ELR (cell line): ENCODE results near the gene TBATA.
"Not testable (repeated sequence)": the region's sequence is repeated elsewhere in the genome, so short reads cannot be mapped to it uniquely, and the experiment has no call there.

Source experiments
- DNase-seq: peaks from one replicate; pipeline ENCODE4 v3.0.0-alpha.2; 2015; ENCODE audit warnings: low read depth

TBATA gene

DNA sequence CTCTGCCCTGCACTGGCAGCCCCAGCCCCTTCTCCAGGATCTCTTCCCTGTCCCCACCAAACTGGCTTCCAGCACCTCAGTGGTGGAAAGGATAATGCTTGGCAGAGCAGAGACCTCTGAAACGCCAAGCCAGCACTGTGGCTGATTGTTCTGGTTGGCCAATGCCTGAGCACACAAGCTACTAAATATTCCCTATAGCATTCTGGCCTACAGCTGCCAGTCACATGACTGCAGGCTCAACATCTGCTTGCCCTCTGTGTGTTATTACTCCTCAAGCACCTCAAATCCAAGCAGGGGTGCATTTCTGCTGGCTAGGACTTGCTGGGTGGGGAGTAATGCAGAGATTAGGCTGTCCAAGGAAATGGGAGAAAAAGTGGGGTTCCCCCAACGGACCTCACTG lies 6.1 kb downstream of the TBATA start:
- DNase-seq: no peak

GRCh38 chr10:70778267-70778924 lies 6.8 kb downstream of the TBATA start:
- no peak for DNase-seq

DNA sequence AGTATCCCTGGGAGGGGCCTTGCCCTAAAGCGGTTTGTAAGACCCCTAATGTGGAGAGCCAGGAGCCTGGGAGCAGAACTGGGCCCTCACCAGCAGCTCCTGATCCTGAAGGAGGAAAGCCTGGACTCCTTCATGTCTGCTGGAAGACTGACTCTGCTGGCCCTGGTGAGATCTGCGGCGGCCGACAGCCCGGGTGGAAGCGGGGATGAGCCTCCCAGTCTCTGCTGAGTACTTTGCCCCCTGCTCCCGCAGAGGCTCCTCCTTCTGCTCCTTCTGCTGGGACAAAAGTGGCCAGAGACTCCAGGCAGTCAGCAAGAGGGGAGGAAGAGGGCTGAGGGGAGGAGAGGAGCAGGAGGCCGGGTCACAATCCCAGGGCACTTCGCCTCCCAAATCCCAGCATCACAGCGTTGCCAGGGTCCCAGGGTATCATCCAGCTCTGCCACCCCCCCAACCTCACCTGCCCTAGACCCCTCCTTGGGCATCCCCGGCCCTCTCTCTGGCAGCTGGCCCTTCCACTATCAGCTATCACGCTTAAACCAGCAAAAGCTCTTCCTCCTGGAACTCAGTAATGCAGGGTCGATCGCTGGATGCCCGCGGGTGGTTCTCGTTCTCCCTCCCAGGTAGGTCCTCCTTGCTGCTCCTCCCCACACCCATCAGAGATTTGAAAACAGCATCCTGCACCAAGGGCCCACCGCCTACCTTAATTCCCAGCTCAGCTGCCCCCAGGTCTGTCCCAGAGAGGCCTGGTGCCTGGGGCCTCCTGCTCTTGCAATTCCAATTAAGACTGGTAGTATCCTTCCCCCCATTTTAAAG lies 7.9 kb downstream of the TBATA start:
- no peak for DNase-seq

DNA sequence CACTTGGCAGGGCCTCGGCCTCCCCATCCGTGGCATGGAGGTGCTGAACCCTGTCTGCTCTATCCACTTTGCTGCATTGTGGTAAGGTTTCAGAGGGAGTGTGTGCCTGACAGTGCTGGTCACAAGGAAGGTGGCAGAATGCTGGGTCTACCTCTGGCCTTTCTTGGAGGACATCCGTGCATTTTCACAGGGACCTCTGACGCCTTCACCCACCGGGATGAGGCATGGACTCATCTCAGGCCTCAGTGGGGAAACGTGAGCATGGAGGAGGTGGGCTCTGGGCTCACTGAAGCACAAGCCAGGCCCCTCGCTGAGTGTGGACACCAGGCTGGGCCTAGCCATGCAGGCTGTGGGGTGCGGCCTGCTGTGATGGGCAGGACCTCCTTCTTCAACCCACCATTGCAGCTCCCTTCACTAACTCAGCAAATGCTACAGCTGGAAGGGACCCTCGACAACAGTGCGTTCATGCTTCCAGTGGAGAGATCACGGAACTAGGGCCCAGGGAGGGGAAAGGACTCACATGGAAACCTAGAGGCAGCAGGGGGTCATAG lies 8.6 kb downstream of the TBATA start:
- DNase-seq: no peak

DNA sequence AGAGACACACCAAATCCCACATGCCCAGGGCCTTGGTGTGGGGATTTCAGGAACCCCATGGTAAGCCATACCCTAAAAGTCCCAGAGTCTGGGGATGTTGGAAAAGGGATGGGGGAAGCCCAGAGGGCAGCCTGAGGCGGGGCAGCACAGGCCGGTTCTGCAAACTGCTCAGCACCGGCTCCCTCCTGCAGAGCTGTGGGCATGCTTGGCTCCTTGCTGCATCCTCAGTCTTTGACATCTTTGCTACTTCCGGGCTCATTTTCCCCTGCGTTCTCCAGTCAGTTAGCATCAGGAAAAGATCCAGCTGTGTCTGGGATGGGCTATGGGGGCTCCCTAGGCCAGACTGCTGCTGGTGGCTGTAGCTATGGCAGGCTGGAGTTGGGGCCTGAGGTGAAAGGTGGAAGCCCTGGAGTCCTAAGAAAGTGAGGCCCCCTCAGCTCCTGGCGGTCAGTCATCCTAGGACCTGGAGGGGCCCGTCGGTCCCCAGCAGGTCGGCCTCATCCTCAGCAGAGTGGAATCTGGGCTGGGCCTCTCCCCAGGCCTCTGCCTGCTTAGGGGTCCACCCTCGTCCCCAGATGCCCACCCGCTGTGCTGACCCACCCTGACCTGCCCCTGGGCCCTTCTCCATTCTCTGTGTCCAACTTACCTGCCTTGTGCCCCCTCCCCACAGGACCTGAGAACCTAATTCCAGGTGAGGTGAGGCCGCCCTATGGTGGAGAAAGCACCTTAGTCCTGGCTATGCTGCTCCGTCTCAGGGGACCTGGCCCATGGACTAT lies 9.3 kb downstream of the TBATA start:
- DNase-seq: no peak

DNA sequence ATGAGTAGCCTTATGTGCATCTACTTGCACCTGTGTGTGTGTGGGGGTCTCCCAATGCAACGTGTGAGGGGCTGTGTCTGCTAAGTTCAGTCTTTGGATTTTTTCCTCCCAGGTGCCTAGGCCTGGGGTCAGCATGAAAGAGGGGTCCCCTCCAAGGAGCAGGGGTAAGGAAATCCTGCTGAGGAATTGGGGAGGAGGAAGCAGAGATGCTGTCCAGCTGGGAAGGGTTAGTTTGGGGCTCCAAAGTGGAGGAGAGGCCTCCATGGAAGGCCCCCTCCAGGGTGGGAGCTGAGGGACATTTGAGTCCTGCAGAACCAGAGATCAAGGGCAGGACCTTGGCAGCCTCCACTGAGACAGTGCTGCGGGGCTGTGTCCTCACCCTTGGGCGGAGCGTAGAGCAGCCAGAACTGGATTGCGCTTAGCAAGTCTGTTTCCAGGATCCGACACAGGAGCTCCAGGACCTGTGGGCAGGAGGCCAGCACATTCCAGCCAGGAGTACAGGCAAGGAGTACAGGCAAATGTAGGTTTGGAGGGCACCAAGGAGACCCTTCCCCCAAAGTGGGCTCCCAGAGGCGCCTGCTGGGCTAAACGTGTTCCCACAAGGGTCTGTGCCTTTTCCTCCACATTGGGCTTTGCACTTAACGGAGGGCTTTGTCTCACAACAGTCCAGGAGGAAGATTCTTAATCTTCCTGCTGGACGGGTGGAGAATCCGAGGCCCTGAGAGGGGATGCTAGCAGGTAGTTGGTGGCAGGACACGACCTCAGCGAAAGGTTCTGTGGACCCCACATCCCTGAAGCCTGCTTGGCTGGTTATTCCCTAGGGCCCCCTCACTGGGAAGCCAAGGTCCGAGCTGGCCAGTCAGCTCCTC lies 10.1 kb downstream of the TBATA start:
- no peak for DNase-seq

- no peak for DNase-seq
These were observed 11.0 kb downstream of the TBATA start for GRCh38 chr10:70773965-70774809.

- DNase-seq: no peak
These were observed 11.7 kb downstream of the TBATA start for GRCh38 chr10:70773461-70773860.

GRCh38 chr10:70772627-70773026 lies 12.6 kb downstream of the TBATA start:
- DNase-seq: no peak

GRCh38 chr10:70771311-70772194 lies 13.6 kb downstream of the TBATA start:
- DNase-seq: no peak

DNA sequence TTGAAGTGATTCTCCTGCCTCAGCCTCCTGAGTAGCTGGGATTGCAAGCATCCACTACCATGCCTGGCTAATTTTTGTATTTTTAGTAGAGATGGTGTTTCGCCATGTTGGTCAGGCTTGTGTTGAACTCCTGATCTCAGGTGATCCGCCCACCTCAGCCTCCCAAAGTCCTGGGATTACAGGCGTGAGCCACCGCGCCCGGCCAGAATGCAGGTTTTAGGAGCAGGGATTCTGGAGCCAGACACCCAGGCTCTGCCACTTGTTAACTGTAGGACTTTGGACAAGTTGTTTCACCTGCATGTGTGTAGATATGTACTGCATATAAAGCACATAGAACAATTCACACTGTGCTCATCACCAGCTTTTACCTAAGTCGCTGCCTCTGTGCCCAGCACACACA lies 14.7 kb downstream of the TBATA start:
- DNase-seq: not testable (repeated sequence)

GRCh38 chr10:70770001-70770400 lies 15.2 kb downstream of the TBATA start:
- no peak for DNase-seq

- DNase-seq: no peak
These were observed 16.1 kb downstream of the TBATA start for GRCh38 chr10:70769121-70769520.

DNA sequence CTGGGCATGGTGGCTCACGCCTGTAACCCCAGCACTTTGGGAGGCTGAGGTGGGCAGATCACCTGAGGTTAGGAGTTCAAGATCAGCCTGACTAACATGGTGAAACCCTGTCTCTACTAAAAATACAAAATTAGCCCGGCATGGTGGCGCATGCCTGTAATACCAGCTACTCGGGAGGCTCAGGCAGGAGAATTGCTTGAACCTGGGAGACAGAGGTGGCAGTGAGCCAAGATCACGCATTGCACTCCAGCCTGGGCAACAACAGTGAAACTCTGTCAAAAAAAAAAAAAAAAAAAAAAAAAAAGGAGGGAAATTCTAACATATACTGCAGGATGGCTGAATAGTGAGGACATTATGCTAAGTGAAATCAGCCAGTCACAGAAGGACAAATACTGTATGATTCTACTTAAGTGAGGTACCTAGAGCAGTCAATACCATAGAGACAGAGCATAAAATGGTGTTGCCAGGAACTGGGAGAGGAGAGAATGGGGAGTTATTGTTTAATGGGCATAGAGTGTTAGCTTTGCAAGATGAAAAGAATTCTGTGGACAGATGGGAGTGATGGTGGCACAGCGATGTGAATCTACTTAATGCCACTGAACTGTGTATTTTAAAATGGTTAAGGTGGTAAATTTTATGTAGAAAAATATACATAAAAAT lies 17.0 kb downstream of the TBATA start:
- DNase-seq: not testable (repeated sequence)

DNA sequence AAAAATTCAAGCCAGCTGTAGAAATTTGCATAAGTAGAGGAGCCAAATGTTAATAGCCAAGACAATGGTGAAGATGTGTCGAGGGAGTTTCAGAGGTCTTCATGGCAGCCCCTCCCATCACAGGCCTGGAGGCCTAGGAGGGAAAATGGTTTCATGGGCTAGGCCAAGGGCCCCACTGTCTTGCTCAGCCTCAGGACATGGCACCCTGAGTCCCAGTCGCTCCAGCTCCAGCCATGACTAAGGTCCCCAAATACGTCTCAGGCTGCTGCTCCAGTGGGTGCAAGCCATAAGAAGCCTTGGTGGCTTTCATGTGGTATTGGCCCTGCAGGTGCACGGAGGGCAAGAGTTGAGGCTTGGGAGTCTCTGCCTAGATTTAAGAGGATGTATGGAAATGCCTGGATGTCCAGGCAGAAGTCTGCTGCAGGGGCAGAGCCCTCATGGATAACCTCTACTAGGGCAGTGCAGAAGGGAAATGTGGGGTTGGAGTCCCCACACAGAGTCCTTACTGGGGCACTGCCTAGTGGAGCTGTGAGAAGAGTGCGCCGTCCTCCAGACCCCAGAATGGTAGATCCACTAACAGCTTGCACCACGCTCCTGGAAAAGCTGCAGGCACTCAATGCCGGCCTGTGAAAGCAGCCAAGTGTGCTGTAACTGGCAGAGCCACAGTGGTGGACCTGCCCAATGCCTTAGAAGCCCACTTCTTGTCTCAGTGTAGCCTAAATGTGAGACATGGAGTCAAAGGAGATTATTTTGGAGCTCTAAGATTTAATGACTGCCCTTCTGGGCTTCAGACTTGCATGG lies 19.2 kb downstream of the TBATA start:
- no peak for DNase-seq

- DNase-seq: no peak
These were observed 21.6 kb downstream of the TBATA start for GRCh38 chr10:70763567-70763966.

DNA sequence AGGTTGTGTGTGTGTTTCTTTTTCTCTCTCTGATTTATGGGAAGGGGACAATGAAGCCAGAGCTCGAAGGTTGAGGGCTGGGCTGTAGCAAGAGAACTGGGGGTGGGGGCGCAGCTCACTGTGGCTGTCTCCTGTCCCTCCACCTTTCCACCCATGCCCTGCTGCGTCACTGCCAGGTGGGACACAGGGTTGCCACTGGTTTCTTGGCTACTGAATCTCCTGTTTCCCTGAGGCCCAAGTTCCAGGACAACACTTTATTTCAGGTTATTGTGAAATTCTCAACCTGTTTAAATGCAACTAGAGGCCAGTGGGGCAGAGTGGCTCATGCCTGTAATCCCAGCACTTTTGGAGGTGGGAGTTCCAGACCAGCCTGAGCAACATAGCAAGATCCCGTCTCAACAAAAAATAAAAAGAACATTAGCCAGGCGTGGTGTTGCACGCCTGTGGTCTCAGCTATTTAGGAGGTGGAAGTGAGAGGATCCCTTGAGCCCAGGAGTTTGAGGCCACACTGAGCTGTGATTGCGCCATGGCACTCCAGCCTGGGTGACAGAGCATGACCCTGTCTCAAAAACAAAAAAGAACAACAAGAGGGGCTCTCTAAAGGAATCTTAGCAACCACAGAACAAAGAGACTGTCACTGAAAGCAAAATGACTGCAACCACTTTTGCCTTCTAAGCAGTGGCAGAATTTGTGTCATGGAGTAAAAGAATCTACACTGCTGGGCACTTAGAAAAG lies 22.6 kb downstream of the TBATA start:
- no peak for DNase-seq
